ENCODE measurements around the gene ACTRT3. TPM values are rescaled to one million over a fixed set of nuclear protein-coding genes. Genes with fewer than 3 reads are reported as not detected.

Gene ACTRT3
- total RNA-seq, 1 donor from 2014 or later: 2.6 TPM

DNA sequence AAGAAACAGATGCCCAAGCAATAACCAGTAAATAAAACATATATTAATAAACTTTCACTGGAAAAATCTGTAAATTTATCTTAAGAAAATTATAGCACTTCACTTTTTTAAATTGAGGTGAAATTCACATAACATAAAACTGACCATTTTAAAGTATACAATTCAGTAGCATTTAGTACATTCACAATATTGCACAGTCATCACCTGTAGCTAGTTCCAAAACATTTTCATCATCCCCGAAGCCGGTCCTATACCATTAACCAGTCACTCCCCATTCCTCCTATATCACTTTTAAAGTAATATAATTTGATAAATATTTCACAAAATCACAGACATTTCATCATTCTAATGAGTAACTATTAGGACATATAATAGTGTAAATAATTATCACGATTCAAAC is 35.3 kb upstream of the ACTRT3 start:
- no peak overlapping the region for H3K4me3 Mint-ChIP-seq (ENCODE audit: unreplicated experiment)
- H3K4me1 Mint-ChIP-seq (ENCODE audit: unreplicated experiment): peaks cover 3% of the 10 kb centered on the region
- H3K27ac Mint-ChIP-seq (ENCODE audit: unreplicated experiment): no peak overlapping the region
- TF ChIP-seq CTCF (IDR thresholded peaks at IDR 0.05; ENCODE audit: unreplicated experiment): no peak
- H3K9me3 Mint-ChIP-seq (ENCODE audit: unreplicated experiment): no peaks in the 10 kb centered on the region
- no peaks in the 10 kb centered on the region for H3K27me3 Mint-ChIP-seq (ENCODE audit: unreplicated experiment)
- peaks cover 9% of the 10 kb centered on the region for H3K36me3 Mint-ChIP-seq (ENCODE audit: low read depth, unreplicated experiment)
- no peak for DNase-seq (ENCODE audit: low spot score)

GRCh38 chr3:169792359-169792758 is 23.0 kb upstream of the ACTRT3 start:
- DNase-seq (ENCODE audit: low spot score): no peak
- Mint-ChIP-seq H3K4me3 (ENCODE audit: unreplicated experiment) (no peak overlapping the region), H3K4me1 (ENCODE audit: unreplicated experiment) (no peaks in the 10 kb centered on the region), H3K36me3 (ENCODE audit: low read depth, unreplicated experiment) (peaks cover 4% of the 10 kb centered on the region), H3K27me3 (ENCODE audit: unreplicated experiment) (no peaks in the 10 kb centered on the region), H3K27ac (ENCODE audit: unreplicated experiment) (no peak overlapping the region), H3K9me3 (ENCODE audit: unreplicated experiment) (no peaks in the 10 kb centered on the region)
- TF ChIP-seq CTCF (IDR thresholded peaks at IDR 0.05; ENCODE audit: unreplicated experiment): no peak

DNA sequence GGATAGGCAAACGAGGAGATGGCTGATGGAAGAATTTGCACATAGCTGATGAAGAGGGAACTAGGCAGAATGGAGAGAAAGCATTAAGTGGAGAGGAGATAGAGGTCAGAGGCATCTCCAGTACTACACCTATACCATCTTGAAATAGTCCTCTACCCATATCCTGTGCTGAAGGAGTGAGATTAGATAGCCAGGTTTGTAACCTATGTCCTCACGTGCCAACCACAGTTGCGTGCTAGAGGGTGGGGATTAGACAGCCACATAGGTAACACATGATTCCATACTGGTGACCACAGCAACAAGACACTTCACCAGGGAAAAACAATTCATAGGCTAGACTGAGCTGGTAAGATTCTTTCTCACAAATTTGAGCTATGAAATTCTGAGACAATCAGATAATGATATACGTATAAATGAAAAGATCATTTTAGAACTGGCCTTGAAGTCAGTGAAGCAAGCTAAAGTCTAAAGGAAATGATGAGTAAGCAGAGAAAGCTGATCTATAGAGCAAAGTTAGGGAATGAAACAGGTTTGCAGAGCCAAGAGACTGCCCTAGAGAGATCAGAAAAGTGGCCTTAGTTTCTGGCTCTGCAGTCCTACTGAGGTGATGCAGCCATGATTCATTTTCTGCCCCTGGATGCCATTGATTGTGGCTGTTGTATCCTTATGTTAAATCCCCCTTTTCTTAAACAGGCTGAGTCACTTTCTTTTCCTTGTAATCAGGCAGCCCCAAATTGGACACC is 21.5 kb upstream of the ACTRT3 start:
- H3K27me3 Mint-ChIP-seq (ENCODE audit: unreplicated experiment): no peaks in the 10 kb centered on the region
- no peak for TF ChIP-seq CTCF (IDR thresholded peaks at IDR 0.05; ENCODE audit: unreplicated experiment)
- no peak overlapping the region for H3K4me3 Mint-ChIP-seq (ENCODE audit: unreplicated experiment)
- H3K36me3 Mint-ChIP-seq (ENCODE audit: low read depth, unreplicated experiment): peaks cover 4% of the 10 kb centered on the region
- no peaks in the 10 kb centered on the region for H3K9me3 Mint-ChIP-seq (ENCODE audit: unreplicated experiment)
- DNase-seq (ENCODE audit: low spot score): no peak
- H3K27ac Mint-ChIP-seq (ENCODE audit: unreplicated experiment): no peak overlapping the region
- H3K4me1 Mint-ChIP-seq (ENCODE audit: unreplicated experiment): no peaks in the 10 kb centered on the region

GRCh38 chr3:169790219-169790618 is 20.9 kb upstream of the ACTRT3 start:
- Mint-ChIP-seq H3K4me1 (ENCODE audit: unreplicated experiment) (no peaks in the 10 kb centered on the region), H3K27ac (ENCODE audit: unreplicated experiment) (no peak overlapping the region), H3K27me3 (ENCODE audit: unreplicated experiment) (no peaks in the 10 kb centered on the region), H3K9me3 (ENCODE audit: unreplicated experiment) (no peaks in the 10 kb centered on the region), H3K36me3 (ENCODE audit: low read depth, unreplicated experiment) (peaks cover 4% of the 10 kb centered on the region), H3K4me3 (ENCODE audit: unreplicated experiment) (no peak overlapping the region)
- no peak for TF ChIP-seq CTCF (IDR thresholded peaks at IDR 0.05; ENCODE audit: unreplicated experiment)
- no peak for DNase-seq (ENCODE audit: low spot score)

DNA sequence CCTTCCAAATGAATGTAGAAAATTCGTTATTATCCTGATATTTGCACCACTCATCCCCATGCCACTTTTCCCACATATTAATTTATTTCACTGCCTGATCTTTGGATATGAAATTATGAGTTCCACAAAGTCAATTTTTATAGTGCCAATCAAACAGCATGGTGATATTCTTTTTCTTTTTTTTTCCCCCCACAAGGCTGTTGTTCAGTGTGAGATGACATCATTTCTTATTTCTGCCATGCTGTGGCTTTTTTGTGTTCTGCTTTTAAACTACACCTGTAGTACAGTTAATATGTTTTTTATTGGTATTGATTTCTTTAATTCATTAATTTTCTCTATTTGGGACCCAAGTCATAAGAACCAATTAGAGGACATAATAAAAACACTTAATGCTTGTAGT is 18.4 kb upstream of the ACTRT3 start:
- DNase-seq (ENCODE audit: low spot score): no peak
- Mint-ChIP-seq H3K4me3 (ENCODE audit: unreplicated experiment) (no peak overlapping the region), H3K36me3 (ENCODE audit: low read depth, unreplicated experiment) (peaks cover 4% of the 10 kb centered on the region), H3K9me3 (ENCODE audit: unreplicated experiment) (no peaks in the 10 kb centered on the region), H3K4me1 (ENCODE audit: unreplicated experiment) (no peaks in the 10 kb centered on the region), H3K27ac (ENCODE audit: unreplicated experiment) (no peak overlapping the region), H3K27me3 (ENCODE audit: unreplicated experiment) (no peaks in the 10 kb centered on the region)
- TF ChIP-seq CTCF (IDR thresholded peaks at IDR 0.05; ENCODE audit: unreplicated experiment): no peak
